Measurements from ENCODE around the gene GGA2.

DNA sequence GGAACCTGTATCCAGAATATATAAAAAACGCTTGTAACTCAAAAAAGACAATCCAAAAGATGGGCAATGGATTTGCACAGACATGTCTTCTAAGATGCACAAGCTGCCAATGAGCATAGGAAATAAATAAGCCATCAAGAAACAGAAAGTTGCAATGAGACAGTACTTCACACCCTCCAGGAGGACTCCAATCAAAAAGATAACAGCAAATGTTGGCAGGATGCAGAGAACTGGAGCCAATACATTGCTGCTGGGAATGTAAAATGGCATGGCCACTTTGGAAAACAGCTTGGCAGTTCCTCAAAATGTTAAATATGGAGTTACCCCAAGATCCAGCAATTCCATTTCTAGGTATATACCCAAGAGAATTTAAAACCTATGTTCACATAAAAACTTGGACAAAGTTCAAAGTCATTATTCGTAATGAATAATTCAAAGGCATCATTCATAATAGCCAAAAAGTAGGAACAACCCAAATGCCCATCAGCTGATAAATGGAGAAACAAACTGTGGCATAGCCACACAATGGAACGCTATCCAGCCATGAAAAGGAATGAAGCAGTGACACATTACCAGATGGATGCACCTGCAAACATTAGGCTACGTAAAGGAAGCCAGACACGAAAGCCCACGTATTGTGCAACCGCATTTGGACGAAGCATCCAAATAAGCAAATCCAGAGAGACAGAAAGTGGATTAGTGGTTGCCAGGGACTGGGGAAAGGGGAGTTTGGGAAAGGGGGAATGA lies 25.6 kb downstream of the GGA2 start:
- TF ChIP-seq CTCF (IDR thresholded peaks at IDR 0.05) = no peak
- no peak for TF ChIP-seq EP300 (IDR thresholded peaks at IDR 0.05)
- no peak for TF ChIP-seq POLR2A (IDR thresholded peaks at IDR 0.05)
